Measurements from ENCODE around the gene RPAP2. TPM values are rescaled to one million over a fixed set of nuclear protein-coding genes. Genes with fewer than 3 reads are reported as not detected.

Gene RPAP2
- total and polyA plus RNA-seq, 2 of the 8 experiments (the other 6 are each of a cell fraction or from before 2014, with no cell fraction given) = 7.9 to 28.4 TPM

DNA sequence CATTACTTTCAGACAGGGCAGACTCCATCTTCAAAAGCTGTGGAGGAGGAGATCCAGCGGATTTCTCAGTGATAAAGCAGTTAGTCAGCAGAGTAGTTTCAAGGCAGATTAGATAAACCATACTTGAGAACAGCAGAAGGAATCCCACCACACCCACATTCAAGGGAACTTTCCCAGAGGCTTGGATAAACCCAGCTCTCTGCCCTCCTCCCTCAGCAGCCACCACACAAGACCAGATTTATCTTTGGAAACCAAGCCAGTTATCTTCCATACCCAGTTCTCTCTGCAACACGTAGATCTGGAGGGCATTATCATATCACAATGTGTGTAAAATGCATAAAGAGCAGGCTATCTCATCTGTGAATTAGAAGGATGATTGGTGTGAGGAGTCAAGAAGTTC is 147.7 kb downstream of the RPAP2 start (continued):
- TF ChIP-seq, protein P1, sequence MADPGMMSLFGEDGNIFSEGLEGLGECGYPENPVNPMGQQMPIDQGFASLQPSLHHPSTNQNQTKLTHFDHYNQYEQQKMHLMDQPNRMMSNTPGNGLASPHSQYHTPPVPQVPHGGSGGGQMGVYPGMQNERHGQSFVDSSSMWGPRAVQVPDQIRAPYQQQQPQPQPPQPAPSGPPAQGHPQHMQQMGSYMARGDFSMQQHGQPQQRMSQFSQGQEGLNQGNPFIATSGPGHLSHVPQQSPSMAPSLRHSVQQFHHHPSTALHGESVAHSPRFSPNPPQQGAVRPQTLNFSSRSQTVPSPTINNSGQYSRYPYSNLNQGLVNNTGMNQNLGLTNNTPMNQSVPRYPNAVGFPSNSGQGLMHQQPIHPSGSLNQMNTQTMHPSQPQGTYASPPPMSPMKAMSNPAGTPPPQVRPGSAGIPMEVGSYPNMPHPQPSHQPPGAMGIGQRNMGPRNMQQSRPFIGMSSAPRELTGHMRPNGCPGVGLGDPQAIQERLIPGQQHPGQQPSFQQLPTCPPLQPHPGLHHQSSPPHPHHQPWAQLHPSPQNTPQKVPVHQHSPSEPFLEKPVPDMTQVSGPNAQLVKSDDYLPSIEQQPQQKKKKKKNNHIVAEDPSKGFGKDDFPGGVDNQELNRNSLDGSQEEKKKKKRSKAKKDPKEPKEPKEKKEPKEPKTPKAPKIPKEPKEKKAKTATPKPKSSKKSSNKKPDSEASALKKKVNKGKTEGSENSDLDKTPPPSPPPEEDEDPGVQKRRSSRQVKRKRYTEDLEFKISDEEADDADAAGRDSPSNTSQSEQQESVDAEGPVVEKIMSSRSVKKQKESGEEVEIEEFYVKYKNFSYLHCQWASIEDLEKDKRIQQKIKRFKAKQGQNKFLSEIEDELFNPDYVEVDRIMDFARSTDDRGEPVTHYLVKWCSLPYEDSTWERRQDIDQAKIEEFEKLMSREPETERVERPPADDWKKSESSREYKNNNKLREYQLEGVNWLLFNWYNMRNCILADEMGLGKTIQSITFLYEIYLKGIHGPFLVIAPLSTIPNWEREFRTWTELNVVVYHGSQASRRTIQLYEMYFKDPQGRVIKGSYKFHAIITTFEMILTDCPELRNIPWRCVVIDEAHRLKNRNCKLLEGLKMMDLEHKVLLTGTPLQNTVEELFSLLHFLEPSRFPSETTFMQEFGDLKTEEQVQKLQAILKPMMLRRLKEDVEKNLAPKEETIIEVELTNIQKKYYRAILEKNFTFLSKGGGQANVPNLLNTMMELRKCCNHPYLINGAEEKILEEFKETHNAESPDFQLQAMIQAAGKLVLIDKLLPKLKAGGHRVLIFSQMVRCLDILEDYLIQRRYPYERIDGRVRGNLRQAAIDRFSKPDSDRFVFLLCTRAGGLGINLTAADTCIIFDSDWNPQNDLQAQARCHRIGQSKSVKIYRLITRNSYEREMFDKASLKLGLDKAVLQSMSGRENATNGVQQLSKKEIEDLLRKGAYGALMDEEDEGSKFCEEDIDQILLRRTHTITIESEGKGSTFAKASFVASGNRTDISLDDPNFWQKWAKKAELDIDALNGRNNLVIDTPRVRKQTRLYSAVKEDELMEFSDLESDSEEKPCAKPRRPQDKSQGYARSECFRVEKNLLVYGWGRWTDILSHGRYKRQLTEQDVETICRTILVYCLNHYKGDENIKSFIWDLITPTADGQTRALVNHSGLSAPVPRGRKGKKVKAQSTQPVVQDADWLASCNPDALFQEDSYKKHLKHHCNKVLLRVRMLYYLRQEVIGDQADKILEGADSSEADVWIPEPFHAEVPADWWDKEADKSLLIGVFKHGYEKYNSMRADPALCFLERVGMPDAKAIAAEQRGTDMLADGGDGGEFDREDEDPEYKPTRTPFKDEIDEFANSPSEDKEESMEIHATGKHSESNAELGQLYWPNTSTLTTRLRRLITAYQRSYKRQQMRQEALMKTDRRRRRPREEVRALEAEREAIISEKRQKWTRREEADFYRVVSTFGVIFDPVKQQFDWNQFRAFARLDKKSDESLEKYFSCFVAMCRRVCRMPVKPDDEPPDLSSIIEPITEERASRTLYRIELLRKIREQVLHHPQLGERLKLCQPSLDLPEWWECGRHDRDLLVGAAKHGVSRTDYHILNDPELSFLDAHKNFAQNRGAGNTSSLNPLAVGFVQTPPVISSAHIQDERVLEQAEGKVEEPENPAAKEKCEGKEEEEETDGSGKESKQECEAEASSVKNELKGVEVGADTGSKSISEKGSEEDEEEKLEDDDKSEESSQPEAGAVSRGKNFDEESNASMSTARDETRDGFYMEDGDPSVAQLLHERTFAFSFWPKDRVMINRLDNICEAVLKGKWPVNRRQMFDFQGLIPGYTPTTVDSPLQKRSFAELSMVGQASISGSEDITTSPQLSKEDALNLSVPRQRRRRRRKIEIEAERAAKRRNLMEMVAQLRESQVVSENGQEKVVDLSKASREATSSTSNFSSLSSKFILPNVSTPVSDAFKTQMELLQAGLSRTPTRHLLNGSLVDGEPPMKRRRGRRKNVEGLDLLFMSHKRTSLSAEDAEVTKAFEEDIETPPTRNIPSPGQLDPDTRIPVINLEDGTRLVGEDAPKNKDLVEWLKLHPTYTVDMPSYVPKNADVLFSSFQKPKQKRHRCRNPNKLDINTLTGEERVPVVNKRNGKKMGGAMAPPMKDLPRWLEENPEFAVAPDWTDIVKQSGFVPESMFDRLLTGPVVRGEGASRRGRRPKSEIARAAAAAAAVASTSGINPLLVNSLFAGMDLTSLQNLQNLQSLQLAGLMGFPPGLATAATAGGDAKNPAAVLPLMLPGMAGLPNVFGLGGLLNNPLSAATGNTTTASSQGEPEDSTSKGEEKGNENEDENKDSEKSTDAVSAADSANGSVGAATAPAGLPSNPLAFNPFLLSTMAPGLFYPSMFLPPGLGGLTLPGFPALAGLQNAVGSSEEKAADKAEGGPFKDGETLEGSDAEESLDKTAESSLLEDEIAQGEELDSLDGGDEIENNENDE (IDR thresholded peaks at IDR 0.05; ENCODE audit: insufficient replicate concordance, low read length) = no peak
- TF ChIP-seq NRF1 (IDR thresholded peaks at IDR 0.05; ENCODE audit: low read depth, low read length) (no peak), CBX5 (IDR thresholded peaks at IDR 0.05; ENCODE audit: low read depth, low read length) (no peak), RBBP5 (IDR thresholded peaks at IDR 0.05; ENCODE audit: borderline replicate concordance, low read depth, low read length) (no peak), EZH2 (IDR thresholded peaks at IDR 0.05; ENCODE audit: low read depth, low read length, severe bottlenecking) (no peak), SAP30 (IDR thresholded peaks at IDR 0.05; ENCODE audit: insufficient read depth, insufficient replicate concordance, low read length) (no peak), EGR1 (IDR thresholded peaks at IDR 0.05; ENCODE audit: borderline replicate concordance, low read depth, low read length) (no peak), GABPA (IDR thresholded peaks at IDR 0.05; ENCODE audit: borderline replicate concordance, insufficient read depth, low read length) (no peak), POLR2A (IDR thresholded peaks at IDR 0.05; ENCODE audit: control extremely low read depth in 1 of 2, low read depth in 2 of 2, low read length in 2 of 2) (no peak), CTBP2 (IDR thresholded peaks at IDR 0.05; ENCODE audit: borderline replicate concordance, insufficient read depth, insufficient read length, low read length) (no peak)

Measured in H1 (cell line).